Liver (tissue), 3 donors: ENCODE measurements around the gene KAZN.

ENCODE experiments used
- EGR1 ChIP-seq, 2 donors: IDR thresholded peaks; 2 replicates each; pipeline ENCODE4 v1.6.1; 2016 to 2018; ENCODE audit warnings: antibody characterized with exemption in 2 of 2, low read depth in 2 of 2
- FOXA1 ChIP-seq: IDR thresholded peaks from 2 replicates; pipeline ENCODE4 v1.6.1; 2016; ENCODE audit warnings: antibody characterized with exemption
- GABPA ChIP-seq, 2 donors: IDR thresholded peaks in 1 of 2; conservative IDR thresholded peaks in 1 of 2; 2 replicates each; pipeline ENCODE4 v1.6.1; 2016; ENCODE audit warnings: antibody characterized with exemption in 2 of 2, mild to moderate bottlenecking in 1 of 2, moderate library complexity in 1 of 2
- JUND ChIP-seq, 2 donors: IDR thresholded peaks; 2 replicates each; pipeline ENCODE4 v1.6.1; 2016; ENCODE audit warnings: antibody characterized with exemption in 2 of 2
- RAD21 ChIP-seq, 2 donors: IDR thresholded peaks; 2 replicates each; pipeline ENCODE4 v1.6.1; 2016; ENCODE audit warnings: antibody characterized with exemption in 2 of 2, mild to moderate bottlenecking in 2 of 2
- SP1 ChIP-seq: IDR thresholded peaks from 2 replicates; pipeline ENCODE4 v1.6.1; 2018; ENCODE audit warnings: antibody characterized with exemption, mild to moderate bottlenecking
- TAF1 ChIP-seq: conservative IDR thresholded peaks from 2 replicates; pipeline ENCODE4 v1.6.1; 2016; ENCODE audit warnings: antibody characterized with exemption, mild to moderate bottlenecking
- TF ChIP-seq, protein P1 (sequence below): IDR thresholded peaks from 2 replicates; pipeline ENCODE4 v1.6.1; 2016; ENCODE audit warnings: antibody characterized with exemption
- TF ChIP-seq, protein P2 (sequence below): fragments of 150-350 bp; IDR thresholded peaks from 2 replicates; pipeline ENCODE4 v1.5.1; 2017; ENCODE audit warnings: improper control_type of control experiment, low read depth, low read length; ENCODE audit not compliant: missing input control
- TF ChIP-seq, protein P3 (sequence below): IDR thresholded peaks from 2 replicates; pipeline ENCODE4 v1.6.1; 2016; ENCODE audit warnings: antibody characterized with exemption
- TF ChIP-seq, protein P4 (sequence below): IDR thresholded peaks from 2 replicates; pipeline ENCODE4 v1.6.1; 2016; ENCODE audit warnings: antibody characterized with exemption
- donor health status: healthy.
- donor health status: healthy.

DNA sequence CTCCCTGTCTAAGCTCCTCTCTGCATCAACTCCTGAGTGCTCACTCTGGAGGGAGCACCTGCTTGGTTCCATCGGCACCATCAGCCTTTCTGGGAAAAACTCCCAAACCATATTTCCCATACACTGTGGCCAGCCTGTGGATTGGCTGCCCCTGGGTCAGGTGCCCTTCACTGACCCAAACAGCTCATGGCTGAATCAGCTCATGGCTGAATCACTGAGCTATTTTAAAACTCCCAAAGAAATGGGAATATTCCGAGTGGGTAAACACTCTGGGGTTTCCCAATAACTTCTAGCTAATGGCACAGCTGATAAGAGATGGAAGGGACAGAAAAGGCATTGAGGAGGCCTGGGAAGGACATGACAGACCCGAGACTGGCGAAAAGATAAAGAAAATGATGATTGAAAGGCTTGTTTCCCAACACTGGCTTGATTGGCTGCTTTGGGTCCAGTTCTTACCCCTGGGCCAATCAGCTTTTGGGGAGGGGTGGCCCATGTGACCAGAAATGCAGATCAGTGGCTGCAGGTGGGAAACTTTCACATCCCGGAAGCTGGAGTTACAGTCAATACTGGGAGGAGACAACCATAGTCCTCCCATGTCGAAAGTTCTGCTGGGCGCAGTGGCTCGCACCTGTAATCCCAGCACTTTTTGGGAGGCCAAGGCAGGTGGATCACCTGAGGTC is 37.3 kb upstream of the KAZN start:
- TF ChIP-seq, protein P1, sequence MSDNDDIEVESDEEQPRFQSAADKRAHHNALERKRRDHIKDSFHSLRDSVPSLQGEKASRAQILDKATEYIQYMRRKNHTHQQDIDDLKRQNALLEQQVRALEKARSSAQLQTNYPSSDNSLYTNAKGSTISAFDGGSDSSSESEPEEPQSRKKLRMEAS = no peak
- TF ChIP-seq, protein P2, sequence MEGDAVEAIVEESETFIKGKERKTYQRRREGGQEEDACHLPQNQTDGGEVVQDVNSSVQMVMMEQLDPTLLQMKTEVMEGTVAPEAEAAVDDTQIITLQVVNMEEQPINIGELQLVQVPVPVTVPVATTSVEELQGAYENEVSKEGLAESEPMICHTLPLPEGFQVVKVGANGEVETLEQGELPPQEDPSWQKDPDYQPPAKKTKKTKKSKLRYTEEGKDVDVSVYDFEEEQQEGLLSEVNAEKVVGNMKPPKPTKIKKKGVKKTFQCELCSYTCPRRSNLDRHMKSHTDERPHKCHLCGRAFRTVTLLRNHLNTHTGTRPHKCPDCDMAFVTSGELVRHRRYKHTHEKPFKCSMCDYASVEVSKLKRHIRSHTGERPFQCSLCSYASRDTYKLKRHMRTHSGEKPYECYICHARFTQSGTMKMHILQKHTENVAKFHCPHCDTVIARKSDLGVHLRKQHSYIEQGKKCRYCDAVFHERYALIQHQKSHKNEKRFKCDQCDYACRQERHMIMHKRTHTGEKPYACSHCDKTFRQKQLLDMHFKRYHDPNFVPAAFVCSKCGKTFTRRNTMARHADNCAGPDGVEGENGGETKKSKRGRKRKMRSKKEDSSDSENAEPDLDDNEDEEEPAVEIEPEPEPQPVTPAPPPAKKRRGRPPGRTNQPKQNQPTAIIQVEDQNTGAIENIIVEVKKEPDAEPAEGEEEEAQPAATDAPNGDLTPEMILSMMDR = no peak
- TF ChIP-seq RAD21 (IDR thresholded peaks at IDR 0.05) = no peak
- TF ChIP-seq, protein P3, sequence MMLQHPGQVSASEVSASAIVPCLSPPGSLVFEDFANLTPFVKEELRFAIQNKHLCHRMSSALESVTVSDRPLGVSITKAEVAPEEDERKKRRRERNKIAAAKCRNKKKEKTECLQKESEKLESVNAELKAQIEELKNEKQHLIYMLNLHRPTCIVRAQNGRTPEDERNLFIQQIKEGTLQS = no peak
- no peak for TF ChIP-seq EGR1 (IDR thresholded peaks at IDR 0.05; ENCODE audit: low read depth in 2 of 2)
- no peak for TF ChIP-seq GABPA (IDR thresholded peaks at IDR 0.05 in 1 of 2, conservative IDR thresholded peaks at IDR 0.05 in 1 of 2)
- TF ChIP-seq TAF1 = no peak
- TF ChIP-seq JUND (IDR thresholded peaks at IDR 0.05) = no peak
- no peak for TF ChIP-seq FOXA1
- no peak for TF ChIP-seq SP1
- TF ChIP-seq, protein P4, sequence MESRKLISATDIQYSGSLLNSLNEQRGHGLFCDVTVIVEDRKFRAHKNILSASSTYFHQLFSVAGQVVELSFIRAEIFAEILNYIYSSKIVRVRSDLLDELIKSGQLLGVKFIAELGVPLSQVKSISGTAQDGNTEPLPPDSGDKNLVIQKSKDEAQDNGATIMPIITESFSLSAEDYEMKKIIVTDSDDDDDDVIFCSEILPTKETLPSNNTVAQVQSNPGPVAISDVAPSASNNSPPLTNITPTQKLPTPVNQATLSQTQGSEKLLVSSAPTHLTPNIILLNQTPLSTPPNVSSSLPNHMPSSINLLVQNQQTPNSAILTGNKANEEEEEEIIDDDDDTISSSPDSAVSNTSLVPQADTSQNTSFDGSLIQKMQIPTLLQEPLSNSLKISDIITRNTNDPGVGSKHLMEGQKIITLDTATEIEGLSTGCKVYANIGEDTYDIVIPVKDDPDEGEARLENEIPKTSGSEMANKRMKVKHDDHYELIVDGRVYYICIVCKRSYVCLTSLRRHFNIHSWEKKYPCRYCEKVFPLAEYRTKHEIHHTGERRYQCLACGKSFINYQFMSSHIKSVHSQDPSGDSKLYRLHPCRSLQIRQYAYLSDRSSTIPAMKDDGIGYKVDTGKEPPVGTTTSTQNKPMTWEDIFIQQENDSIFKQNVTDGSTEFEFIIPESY = no peak
